Skin epidermis (tissue), 12 donors: ENCODE measurements around the gene DROSHA.
"Not testable (repeated sequence)": the region's sequence is repeated elsewhere in the genome, so short reads cannot be mapped to it uniquely, and the experiment has no call there.

Source experiments
- H3K27ac ChIP-seq, 21 experiments: fragments of 200-600 bp; sonication (generic) in 11 of 21; one replicate each; pipeline ENCODE4 v1.5.0; 2020; ENCODE audit warnings: mild to moderate bottlenecking in 3 of 21, inconsistent platforms in 2 of 21, moderate library complexity in 2 of 21
- H3K4me3 ChIP-seq, 7 experiments: fragments of 200-600 bp; sonication (generic) in 2 of 7; one replicate each; pipeline ENCODE4 v1.5.0; 2020; ENCODE audit warnings: inconsistent platforms in 2 of 7, mild to moderate bottlenecking in 2 of 7, moderate library complexity in 1 of 7

DROSHA gene

DNA sequence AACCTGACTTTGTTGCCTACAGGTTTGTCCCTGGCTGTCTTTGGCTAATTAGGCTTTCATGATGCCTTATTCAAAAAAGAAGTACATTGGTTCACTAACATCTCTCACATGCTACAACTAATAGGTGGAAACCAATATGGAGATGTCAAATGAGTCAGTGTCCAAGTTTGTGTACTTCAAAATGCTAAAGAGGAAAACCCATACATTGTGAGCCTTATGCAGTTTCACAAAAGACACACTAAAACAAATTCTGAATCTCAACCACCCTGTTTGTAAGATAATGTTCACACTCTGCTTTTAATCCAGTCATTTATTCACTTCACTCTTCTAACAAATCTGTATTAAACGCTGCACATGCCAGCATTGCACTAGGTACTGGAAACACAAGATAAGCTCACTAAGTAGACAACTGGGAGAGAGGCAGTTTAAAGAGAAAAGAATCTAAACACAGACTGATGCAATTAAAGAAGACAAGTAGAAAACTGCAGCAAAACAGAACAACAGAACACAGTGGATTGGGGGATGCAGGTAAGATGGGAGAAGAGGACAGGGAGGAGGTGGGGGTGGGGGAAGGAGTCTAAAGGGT is 104.1 kb downstream of the DROSHA start:
- no peak overlapping the region for H3K27ac ChIP-seq
- no peak overlapping the region for H3K4me3 ChIP-seq

DNA sequence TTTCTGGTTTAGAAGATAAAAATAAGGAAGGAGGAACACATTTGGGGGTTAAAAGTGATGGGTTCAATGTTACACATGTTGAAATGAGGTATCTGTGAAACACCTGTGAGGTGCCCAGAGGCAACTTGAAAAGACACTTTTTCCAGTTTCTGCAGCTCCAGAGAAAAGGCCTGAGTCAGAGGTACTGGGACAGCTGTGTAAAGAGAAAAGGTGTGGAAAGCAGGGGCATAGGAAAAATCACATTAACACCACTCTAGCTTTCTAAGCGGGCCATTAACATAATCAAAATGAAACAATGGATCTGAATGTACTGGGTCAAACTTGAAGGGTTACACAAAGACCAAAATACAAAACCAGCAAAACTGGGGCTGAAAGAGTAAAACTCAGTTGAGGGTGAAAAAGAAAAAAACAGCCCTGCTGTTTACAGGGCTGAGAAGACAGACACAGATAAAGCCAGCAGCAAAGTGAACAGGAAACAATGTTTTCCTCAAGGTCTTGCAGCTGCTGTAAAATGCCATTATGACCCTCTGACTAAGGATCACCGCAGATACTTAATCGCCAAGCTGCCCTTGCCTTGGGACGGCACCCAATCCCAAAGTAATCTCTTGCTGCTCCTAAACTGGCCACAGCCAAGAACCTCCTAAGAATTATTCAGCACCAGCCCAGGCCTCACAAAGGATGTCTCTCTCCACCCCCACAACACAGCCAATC is 104.7 kb downstream of the DROSHA start:
- Histone ChIP-seq H3K4me3 (no peak overlapping the region), H3K27ac (no peak overlapping the region)

DNA sequence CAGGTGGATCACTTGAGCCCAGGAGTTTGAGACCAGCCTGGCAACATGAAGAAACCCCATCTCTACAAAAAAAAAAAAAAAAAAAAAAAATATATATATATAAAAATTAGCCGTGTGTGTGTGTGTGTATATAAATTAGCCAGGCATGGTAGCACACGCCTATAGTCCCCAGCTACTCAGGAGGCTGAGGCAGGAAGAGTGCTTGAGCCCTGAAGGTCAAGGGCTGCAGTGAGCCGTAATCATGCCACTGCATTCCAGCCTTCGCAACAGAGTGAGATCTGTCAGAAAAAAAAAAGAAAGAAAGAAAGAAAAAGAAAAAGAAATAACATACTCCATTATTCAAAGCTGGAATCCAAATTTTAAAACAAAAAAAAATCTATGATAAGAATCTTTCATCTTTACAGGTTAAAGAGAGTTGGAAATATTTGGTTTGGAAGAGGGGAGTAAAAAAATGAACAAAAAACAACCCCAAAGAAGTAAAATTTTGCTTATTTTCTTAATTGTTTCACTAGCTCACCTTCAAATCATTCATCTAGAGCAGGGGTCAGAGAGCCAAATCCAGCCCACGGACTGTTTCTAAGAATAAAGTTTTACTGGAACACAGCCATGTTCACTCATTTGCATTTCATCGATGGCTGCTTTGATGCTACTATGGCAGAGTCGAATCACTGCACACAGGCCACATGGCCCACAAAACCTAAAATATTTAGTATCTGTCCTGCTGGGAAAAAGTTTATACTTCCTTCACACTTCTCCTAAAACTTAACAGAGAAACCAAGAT is 109.9 kb downstream of the DROSHA start:
- H3K27ac ChIP-seq, result no peak overlapping the region
- no peak overlapping the region for H3K4me3 ChIP-seq

DNA sequence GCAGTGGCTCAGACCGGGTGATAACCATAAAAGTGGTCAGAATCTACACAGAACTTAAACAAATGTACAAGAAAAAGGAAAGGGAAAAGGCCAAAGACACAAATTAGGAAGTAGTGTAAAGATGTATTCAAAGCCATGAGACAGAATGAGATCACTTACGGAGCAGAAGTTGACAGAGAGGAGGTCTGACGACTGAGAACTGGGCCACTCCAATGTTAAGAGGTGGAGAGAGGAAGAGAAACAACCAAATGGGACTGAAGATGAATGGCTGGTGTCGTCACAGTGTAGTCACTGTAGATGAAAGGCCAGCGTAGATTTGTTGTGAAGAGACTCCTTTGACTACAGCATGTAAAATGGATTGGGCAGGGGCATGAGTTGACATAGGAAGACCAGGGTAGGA is 114.4 kb downstream of the DROSHA start:
- H3K27ac ChIP-seq, result no peak overlapping the region
- no peak overlapping the region for H3K4me3 ChIP-seq

DNA sequence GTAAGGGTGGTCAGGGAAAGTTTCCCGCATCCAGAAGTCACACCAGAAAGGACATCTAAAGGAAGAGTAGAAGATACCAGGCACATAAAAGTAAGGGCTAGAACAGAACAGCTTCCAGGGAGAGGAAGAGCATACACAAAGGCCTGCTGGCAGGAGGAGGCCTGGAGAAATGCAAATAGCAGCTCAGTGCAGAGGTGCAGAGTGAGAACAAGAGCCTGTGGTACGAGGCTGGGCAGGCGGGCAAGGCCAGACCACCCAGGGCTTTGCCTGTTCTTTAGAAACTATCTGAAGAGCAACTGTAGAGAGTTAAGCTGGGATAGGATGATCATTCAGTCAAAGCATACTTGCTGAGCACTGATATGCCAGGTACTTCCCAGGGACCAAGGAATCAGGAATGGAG is 115.3 kb downstream of the DROSHA start:
- Histone ChIP-seq H3K27ac (no peak overlapping the region), H3K4me3 (no peak overlapping the region)

DNA sequence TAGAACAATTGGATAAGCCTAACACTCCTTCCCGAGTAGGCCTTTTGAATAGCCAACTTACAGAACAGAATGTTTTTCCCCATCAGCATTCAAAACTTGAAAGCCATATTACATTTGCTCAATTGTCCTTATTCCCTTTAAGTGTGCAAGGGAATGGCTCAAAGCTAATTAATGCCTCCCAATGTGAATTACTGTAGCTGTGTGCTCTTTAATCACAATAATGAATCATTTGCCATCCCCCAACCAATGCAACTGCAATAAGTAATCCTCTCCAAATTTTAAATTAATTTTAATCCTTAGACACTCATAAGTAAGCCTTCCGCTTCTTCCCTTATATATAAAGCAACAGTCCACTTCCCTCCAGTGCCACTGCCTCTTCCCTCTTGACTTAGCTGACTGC is 115.9 kb downstream of the DROSHA start:
- Histone ChIP-seq H3K27ac (no peak overlapping the region), H3K4me3 (no peak overlapping the region)

DNA sequence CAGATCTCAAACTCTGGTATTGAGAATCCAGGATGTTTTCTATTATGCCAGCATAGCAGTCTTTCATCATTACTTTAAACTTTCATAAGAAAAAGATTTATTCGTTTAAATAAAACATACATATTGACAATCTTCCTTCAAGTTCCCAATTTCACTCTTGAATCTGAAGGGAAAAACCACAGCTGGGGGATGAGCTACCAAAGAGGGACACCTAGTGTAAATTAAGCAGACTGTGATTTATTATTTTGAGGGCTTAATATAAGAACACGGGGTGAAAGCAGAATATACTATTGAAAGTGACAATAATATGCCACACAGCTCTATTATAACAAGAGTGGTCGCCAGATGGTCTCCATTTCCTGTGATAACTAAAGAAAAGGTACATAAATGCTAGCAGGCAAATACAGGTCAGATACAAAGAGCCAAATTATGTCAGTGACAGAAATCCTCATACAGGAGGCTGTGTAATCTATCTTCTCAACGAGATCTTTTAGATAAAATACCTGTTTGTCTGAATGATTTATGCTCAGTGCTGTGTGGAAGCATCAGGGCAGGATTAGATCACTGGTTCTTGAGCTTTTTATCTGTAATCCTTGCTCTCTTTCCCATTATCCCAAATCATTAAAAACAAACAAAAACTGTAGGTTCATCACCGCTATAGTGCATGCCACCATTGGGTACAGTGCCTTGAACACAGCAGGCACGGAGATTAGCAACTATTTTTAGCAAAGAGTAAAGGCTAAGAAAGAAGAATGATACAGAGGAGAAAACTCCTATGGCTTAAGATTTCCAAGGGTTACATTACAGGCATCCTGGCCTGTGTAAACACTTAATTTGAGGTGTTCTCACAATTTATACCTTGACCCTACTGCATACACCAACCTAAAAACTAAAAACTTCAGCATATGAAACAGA is 116.6 kb downstream of the DROSHA start:
- Histone ChIP-seq H3K27ac (no peak overlapping the region), H3K4me3 (no peak overlapping the region)

DNA sequence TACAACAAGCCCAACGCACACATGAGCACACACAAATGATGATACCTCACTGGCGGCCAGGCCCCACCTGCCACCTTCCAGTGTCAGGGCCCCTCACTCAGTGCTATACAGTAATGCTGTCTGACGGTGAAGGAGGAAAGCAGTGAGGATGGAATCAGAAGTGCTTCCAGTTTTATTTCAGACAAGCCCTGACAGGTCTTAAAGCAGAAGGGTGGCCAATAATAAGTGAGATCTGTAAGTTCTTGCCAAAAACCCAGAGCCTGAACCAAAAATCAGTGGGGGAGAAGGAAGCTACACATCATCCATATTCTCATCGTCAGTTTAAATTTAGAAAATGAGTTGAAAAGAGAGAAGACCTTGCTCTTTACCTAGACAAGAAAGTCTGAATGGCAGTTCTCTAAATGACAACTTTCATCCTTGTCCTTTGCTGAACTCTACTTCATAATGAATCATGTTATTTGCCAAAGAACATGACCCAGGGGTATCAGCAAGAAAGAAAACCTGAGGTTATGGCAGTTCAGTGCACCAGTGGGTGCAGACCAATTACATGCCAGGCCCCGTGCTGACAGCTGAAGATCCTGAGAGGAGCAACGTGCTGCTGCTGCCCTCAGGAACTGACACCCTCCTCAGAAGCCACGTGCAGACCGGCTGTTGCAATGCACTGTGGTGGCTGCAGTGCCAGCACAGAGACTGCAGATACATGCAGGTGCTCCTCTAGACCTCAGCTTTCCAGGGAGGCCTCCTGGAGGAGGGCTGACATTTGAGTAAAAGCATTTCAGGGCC is 118.7 kb downstream of the DROSHA start:
- no peak overlapping the region for H3K27ac ChIP-seq
- no peak overlapping the region for H3K4me3 ChIP-seq

DNA sequence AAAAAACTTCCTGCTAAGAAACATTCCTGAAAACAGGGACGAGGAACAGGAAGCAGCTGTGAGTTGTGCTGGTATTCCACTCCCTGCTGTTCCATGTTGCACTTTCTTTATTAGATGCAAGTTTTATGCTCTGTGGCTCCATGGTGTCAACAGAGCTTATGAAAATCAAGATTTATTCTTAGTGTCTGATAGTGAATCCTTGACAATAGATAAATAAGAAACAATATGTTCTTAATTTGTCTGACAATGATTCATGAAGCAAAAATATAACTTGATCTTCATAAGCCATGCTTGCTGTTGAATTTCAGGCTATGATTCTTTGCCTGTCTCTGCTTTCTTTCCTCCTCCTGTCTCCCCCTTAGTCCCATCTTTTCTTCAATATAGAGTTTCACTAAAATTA is 119.6 kb downstream of the DROSHA start:
- Histone ChIP-seq H3K27ac (no peak overlapping the region), H3K4me3 (no peak overlapping the region)

DNA sequence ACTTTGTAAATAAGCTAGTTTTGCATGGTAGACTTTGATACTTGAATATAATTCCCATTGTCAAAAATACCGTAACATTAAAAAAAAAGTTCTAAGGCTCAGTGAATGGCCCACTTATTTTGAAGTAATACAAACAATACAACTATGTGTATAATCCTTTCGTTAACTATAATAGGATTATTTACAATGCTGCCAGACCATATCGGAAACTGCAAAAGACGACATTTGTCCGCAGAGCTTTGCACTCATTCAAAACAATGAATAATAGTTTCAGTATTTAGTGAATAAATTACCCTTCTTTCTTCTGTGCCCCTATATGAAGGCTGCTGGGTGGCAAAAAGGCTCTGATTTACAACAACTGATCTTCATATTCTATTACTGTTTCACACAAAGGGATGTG is 121.8 kb downstream of the DROSHA start:
- Histone ChIP-seq H3K27ac (no peak overlapping the region), H3K4me3 (no peak overlapping the region)

DNA sequence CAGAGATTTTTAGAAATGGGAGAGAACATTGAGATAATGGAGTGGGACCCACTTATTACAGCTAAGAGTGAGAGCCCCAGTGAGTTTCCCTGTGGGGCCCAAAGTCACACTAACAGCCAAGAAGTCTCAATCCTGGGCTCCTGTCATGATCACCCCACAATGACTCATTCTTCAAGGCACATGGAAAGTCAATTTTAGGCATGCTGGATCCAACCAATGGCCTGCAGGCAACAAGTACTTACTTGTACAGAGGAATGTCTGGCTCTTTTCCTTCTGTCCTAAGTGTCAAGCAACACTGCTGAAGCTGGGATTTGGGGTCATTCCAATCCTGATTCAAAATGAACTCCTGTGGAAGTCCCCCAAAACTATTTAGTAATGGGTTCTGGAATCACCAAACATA is 123.1 kb downstream of the DROSHA start:
- Histone ChIP-seq H3K27ac (no peak overlapping the region), H3K4me3 (no peak overlapping the region)

DNA sequence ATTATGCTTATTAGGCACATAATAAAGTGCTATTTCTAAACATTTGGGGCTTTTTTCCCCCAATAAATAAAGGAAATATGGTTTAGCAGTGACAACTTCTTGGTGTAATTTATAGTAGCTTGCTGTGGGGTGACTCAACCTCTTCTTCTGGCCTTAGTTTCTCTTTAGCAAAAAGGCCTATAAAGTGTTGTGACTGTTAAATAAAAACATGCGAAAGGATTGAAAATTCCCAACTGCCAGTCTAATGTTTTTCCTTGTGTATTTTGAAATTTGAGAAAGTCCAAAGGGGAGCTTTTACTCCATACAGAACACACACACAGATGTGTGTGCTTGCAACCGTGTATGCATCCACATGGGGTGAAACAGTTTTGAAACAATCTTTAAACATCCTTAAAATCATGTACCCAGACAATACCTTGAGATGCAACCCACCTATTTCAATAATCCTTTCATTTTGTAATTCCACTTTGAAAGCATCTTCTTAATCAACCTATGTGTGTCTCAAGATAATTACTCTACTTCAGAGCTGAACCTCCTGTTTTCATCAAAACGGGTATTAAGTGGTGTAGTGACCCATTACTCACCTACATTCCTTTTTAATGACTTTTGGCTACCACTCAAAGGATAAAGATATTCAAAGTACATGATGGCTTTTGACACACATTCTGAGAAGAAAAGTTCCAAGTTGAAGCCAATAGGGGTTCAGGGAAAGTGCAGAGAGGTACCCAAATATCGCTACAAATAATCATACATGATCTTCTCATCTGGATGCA is 123.8 kb downstream of the DROSHA start:
- no peak overlapping the region for H3K27ac ChIP-seq
- no peak overlapping the region for H3K4me3 ChIP-seq

DNA sequence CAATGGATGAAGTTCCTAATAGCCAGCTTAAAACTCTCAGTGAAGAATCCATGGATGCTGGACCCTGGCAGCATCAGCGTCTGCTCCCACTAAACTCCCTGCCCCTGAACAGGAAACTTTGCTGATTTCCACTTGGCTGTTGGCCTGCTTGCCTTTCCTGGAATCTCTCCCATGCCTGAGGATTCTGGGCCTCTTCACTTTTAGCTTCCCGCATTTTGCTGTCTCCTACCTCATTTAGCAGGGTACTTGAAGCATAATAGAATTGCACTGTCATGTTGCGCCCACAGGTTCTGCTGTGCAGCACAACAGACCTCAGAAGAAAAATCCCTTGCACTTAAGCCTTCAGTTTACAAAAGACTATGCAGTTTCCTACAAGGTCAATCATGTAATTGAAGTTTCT is 127.6 kb downstream of the DROSHA start:
- no peak overlapping the region for H3K4me3 ChIP-seq
- no peak overlapping the region for H3K27ac ChIP-seq

DNA sequence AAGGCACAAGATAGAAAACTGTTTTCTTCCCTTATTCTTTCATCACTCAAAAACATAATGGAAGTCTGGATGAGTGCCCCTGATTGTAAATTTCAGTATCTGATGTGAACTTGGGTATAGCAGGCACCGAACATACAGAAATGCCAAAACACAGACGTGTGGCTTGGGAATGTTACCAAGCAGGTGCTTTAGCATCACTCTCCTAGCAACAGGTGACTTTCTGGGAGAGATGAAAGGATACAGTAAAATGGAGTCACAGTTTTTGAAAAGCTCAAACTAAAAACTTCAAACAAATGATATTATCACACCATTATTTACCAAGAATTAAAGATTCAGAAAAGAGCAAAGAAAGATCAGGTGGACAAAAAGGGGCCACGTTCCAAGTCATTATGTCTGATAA is 130.2 kb downstream of the DROSHA start:
- H3K27ac ChIP-seq, result no peak overlapping the region

DNA sequence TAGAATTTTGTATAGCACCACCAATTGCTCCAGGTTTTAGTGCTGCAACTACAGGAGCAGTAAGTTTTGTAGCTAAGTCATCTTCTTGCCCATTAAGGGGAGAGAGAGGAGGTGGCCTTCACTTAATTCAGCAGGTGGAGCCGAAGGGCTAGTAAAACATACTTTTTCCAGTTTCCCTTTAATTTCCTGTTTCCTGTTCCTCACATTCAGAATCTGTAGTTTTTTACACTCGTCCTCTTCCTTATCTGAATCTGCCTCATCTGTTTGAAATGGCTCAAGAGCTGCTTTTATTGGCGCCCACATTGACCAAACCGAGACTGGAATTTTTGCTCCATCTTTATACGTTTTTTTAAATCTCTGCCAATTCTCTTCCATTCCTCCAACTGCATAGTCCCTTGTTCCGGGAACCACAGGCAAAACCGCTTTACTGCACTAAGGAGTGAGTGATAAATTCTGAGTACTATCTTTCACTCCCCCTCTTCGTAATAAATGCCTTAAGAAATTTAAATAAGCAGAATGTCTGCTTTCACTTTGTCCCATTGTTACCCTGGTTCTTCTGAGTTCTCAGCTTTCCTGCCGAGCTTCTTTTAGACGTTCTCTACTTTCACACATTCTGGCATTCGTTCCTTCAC is 133.9 kb downstream of the DROSHA start:
- no peak overlapping the region for H3K4me3 ChIP-seq

More for the DNA sequence above, 130.2 kb downstream of the DROSHA start:
- no peak overlapping the region for H3K4me3 ChIP-seq

DNA sequence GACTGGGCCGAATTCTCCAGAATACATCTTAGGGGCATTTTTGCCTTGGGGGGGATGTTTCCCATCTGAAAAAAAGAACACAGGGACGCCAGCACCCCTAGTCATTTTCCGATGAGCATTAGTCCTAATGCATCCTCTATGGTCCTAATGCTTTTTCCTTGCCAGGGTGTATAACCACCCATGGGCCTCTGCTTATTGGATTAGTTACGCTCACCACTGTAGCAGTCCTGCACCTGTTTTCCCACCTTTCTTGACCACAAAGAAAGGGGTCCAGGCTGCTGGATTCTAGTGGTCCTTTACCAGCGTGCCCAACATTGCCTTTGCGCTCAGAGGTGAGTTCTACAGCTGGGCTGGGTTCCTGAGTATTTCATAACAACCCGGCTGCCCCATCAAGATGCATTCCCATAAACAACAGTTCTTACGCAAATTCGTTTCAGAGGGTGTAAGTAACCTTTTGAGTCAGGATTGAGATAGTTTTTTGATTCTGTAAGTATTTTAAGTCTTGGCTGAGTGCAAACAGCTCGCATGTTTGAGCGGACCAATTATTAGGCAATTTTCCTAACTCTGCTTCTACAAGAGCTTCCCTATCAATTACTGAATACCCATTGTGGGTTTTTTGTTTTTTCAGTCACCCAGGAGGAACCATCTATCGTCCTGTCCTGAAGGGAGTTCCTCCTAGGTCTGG is 135.1 kb downstream of the DROSHA start:
- Histone ChIP-seq H3K27ac (no peak overlapping the region), H3K4me3 (no peak overlapping the region)

More for the DNA sequence above, 133.9 kb downstream of the DROSHA start:
- H3K27ac ChIP-seq, result no peak overlapping the region

DNA sequence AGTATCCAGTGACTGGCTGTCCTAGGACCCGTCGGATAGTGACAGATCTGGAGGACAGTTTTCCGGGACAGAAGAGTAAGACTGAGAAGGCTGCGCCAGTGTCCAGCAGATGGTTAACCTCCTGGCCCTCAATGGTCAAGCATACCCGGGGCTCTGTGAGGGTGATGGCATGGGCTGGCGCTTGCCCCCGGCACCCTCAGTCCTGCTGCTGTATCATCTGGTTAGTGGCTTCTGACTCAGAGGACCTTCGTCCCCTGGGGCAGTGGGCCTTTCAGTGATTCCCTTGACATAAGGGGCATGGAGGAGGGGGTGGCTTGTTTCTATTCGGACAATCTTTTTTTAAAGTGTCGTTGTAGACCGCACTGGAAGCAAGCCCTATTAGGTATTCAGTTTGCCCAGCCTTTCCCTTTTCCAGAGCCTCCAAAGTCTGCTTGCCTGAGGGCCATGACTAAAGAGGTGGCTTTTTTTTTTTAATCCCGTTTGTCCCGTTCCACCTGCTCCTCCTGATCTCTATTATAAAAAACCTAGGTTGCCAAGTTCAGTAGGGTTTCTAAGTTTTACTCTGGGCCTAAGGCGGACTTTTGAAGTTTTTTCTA is 136.3 kb downstream of the DROSHA start:
- H3K4me3 ChIP-seq, H3K27ac ChIP-seq: not testable (repeated sequence)
